Measurements from ENCODE around the gene FAM53B.

- TF ChIP-seq POLR2A (IDR thresholded peaks at IDR 0.05) (no peak), CTCF (IDR thresholded peaks at IDR 0.05 in 4 of 5, conservative IDR thresholded peaks at IDR 0.05 in 1 of 5) (no peak)
These were observed 136.0 kb downstream of the FAM53B start for GRCh38 chr10:124608093-124608721.

Data from gastrocnemius medialis (tissue), 4 donors.